Osteoblast (primary cell): Measurements from ENCODE around the gene CRIP3. TPM values are rescaled to one million over a fixed set of nuclear protein-coding genes. Genes with fewer than 3 reads are reported as not detected.
"Not testable (repeated sequence)": the region's sequence is repeated elsewhere in the genome, so short reads cannot be mapped to it uniquely, and the experiment has no call there.

Experiments
- DNase-seq: peaks from one replicate; pipeline ENCODE4 v3.0.0; 2011; ENCODE audit warnings: low spot score, mixed read lengths; ENCODE audit not compliant: insufficient read length; ENCODE audit errors: missing footprints
- H2AFZ ChIP-seq: 2 replicates; pipeline ENCODE4 v1.6.0; 2011; ENCODE audit warnings: mild to moderate bottlenecking, low read length
- H3K27ac ChIP-seq: 2 replicates; pipeline ENCODE4 v1.5.1; 2011; ENCODE audit warnings: mild to moderate bottlenecking, low read depth, low read length, moderate library complexity
- H3K27me3 ChIP-seq: 2 replicates; pipeline ENCODE4 v1.6.0; 2012; ENCODE audit warnings: mild to moderate bottlenecking, control low read depth, inconsistent platforms, low read length, moderate library complexity; ENCODE audit not compliant: insufficient read depth
- H3K36me3 ChIP-seq: 2 replicates; pipeline ENCODE4 v1.5.1; 2011; ENCODE audit warnings: mild to moderate bottlenecking, low read length, control low read depth, moderate library complexity; ENCODE audit not compliant: insufficient read depth
- H3K4me1 ChIP-seq: 2 replicates; pipeline ENCODE4 v1.5.1; 2011; ENCODE audit warnings: mild to moderate bottlenecking, low read length, control low read depth, moderate library complexity; ENCODE audit not compliant: insufficient read depth
- H3K4me2 ChIP-seq: 2 replicates; pipeline ENCODE4 v1.6.0; 2011; ENCODE audit warnings: mild to moderate bottlenecking, low read length; ENCODE audit not compliant: insufficient read depth
- H3K4me3 ChIP-seq: fragments of 200-600 bp; sonication (generic); 3 replicates; pipeline ENCODE4 v1.5.1; 2012; ENCODE audit warnings: mild to moderate bottlenecking, low read length, inconsistent platforms; ENCODE audit not compliant: insufficient read depth
- H3K79me2 ChIP-seq: 2 replicates; pipeline ENCODE4 v1.6.0; 2012; ENCODE audit warnings: mild to moderate bottlenecking, low read length, control low read depth, inconsistent platforms; ENCODE audit not compliant: insufficient read depth
- H3K9me3 ChIP-seq: 2 replicates; pipeline ENCODE4 v1.5.1; 2011; ENCODE audit warnings: low read depth, low read length, control low read depth
- H4K20me1 ChIP-seq: 2 replicates; pipeline ENCODE4 v1.6.0; 2012; ENCODE audit warnings: mild to moderate bottlenecking, low read length, control low read depth; ENCODE audit not compliant: insufficient read depth
- total RNA-seq: library from RNA; depleted of rRNA; stranded (reverse); fragments of >200 nt; gene quantifications from 2 replicates; pipeline ENCODE4 v1.2.3, GENCODE V29; 2012
- TF ChIP-seq, protein P1 (sequence below): IDR thresholded peaks from 2 replicates; pipeline ENCODE4 v1.5.1; 2011; ENCODE audit warnings: mild to moderate bottlenecking, low read depth, low read length, moderate library complexity; ENCODE audit errors: extremely low read depth

Gene CRIP3, protein sequence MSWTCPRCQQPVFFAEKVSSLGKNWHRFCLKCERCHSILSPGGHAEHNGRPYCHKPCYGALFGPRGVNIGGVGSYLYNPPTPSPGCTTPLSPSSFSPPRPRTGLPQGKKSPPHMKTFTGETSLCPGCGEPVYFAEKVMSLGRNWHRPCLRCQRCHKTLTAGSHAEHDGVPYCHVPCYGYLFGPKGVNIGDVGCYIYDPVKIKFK
- total RNA-seq = 0.59 TPM in 1 of 2 replicates, not detected in the other

DNA sequence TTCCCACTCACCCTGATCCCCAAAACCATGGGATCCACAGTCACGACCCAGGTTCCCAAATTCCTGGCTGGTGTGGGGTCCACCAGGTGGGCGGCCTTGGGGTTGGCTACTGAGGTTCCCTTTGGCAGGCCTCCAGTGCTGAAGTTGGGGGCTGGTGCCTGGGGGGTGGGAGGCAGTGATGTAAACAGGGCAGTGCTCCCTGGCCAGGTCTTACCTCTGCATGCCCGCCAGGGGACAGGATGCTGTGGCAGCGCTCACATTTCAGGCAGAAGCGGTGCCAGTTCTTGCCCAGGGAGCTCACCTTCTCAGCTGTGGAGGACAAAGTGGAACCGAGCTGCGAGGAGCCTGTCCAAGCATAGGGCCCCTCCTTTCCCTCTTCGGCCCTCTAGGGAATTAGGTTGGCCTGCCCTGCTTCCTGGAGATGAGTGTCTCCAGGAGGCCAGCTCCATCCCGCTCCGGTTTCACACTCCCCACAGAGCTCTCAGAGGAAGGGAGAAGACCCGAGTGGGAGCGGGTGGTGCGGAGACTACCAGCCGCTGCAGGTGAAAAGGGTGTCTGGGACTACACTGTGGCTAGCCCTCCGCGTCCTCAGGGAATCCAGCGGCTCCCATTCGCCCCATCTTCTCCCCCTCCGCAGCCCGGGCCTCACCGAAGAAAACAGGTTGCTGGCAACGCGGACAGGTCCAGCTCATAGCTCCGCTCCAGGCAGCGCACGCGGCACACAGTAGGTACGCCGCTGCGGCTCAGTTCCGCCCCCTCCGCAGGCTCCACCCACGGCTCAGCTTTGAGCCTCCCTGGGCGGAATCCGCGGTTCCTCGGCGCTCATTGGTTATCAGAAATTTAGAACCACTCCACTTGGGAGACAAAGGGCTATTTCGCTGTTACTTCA is at the start of gene CRIP3:
TSS of gene CRIP3 (minus strand) at position 726 of the 889 bp plus-strand sequence. CDS start at position 692, 34 bp downstream.
- no peaks in the 10 kb centered on the region for H3K36me3 ChIP-seq
- H3K4me2 ChIP-seq = peak within 1 kb of the TSS; percentile 84
- no peaks in the 10 kb centered on the region for H3K9me3 ChIP-seq
- peaks cover 10% of the 10 kb centered on the region for H3K4me1 ChIP-seq
- DNase-seq = peak; percentile 91
- H4K20me1 ChIP-seq = no peaks in the 10 kb centered on the region
- H3K27ac ChIP-seq = no peak within 1 kb of the TSS
- peak within 1 kb of the TSS; percentile 53 for H2AFZ ChIP-seq
- H3K27me3 ChIP-seq = peaks cover 3% of the 10 kb centered on the region
- TF ChIP-seq, protein P1, sequence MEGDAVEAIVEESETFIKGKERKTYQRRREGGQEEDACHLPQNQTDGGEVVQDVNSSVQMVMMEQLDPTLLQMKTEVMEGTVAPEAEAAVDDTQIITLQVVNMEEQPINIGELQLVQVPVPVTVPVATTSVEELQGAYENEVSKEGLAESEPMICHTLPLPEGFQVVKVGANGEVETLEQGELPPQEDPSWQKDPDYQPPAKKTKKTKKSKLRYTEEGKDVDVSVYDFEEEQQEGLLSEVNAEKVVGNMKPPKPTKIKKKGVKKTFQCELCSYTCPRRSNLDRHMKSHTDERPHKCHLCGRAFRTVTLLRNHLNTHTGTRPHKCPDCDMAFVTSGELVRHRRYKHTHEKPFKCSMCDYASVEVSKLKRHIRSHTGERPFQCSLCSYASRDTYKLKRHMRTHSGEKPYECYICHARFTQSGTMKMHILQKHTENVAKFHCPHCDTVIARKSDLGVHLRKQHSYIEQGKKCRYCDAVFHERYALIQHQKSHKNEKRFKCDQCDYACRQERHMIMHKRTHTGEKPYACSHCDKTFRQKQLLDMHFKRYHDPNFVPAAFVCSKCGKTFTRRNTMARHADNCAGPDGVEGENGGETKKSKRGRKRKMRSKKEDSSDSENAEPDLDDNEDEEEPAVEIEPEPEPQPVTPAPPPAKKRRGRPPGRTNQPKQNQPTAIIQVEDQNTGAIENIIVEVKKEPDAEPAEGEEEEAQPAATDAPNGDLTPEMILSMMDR = peak; percentile 27
- peak within 1 kb of the TSS; percentile 67 for H3K4me3 ChIP-seq
- H3K79me2 ChIP-seq = no peaks in the 10 kb centered on the region

DNA sequence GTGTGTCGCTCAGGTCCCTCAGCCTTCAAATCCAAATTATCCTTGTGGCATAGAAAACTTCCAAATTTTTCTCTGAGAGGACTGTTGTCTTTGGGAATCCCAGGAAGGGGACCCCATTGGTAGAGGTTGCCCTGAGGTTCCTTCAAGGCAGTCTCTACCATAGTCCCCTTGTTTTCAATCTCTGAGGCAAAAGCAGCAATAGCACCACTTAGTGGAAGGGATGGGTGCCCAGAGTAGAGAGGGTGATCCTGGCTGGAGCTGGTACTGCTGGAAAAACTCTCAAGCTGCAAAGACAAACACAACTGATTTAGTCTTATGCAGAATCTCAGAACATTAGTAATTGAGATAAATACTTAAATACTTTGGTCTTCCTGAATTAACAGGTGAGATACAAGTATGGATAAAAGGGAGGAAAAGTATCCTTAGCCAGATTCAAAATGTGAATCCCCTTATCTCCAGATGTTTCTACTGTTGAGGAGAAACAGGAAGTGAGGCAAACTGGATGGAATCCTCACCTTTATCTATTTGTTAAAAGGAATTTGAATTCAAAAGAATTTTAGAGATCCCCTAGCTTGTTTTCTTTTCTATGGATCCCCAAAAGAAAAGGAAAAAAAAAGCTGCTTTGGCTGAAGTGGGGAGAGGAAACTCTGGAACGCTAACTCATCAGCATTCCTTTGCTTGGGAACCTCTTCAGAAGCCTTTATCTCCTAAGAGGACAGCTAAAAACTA is 47.4 kb upstream of the CRIP3 start:
- no peak overlapping the region for H3K4me2 ChIP-seq
- no peak for DNase-seq
- no peak overlapping the region for H3K4me3 ChIP-seq
- H3K4me1 ChIP-seq = peaks cover 8% of the 10 kb centered on the region
- TF ChIP-seq, protein P1 = peak; percentile 53
- peaks cover 43% of the 10 kb centered on the region for H3K36me3 ChIP-seq
- no peaks in the 10 kb centered on the region for H3K9me3 ChIP-seq
- H3K27ac ChIP-seq = no peak overlapping the region
- H2AFZ ChIP-seq = no peak overlapping the region
- H3K79me2 ChIP-seq = peaks cover 2% of the 10 kb centered on the region
- H3K27me3 ChIP-seq = no peaks in the 10 kb centered on the region
- H4K20me1 ChIP-seq = peaks cover 3% of the 10 kb centered on the region

DNA sequence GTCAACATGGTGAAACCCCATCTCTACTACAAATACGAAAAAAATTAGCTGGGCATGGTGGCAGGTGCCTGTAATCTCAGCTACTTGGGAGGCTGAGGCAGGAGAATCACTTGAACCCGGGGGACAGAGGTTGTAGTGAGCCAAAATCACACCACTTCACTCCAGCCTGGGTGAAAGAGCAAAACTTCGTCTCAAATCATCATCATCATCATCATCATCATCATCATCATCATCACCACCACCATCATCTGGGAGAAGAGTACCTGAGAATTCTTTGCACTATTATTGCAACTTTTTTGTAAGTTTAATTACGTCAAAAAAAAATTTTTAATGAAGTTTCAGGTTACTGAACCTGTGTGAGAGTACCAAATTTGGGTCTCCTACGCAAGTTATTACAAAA is 43.3 kb upstream of the CRIP3 start:
- not testable (repeated sequence) for H3K9me3 ChIP-seq, H3K4me2 ChIP-seq, DNase-seq, H2AFZ ChIP-seq, H3K4me3 ChIP-seq, H3K79me2 ChIP-seq, H4K20me1 ChIP-seq, H3K27ac ChIP-seq, H3K27me3 ChIP-seq, H3K4me1 ChIP-seq
- peaks cover 49% of the 10 kb centered on the region for H3K36me3 ChIP-seq

DNA sequence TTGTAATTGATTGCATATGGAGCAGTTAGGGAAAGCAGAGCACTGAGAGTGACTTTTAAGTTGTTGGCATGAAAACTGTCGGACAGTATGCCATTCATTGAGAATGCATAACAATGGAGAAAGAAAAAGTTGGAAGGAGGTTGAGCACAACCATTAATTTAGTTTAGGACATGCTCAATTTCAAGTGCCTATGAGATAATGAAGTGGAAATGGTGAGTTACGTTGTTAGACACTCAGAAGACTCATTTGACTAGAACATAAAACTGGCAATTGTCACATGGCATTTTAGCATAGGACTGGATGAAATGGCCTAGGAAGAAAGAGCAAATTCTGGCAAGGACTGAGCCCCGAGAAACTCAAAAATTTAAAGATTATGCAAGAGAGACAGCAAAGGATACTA is 38.8 kb upstream of the CRIP3 start:
- Histone ChIP-seq H3K27me3 (no peaks in the 10 kb centered on the region), H3K4me1 (no peaks in the 10 kb centered on the region), H3K79me2 (no peaks in the 10 kb centered on the region), H3K9me3 (no peaks in the 10 kb centered on the region), H4K20me1 (no peaks in the 10 kb centered on the region), H2AFZ (no peak overlapping the region), H3K36me3 (peaks cover 48% of the 10 kb centered on the region), H3K4me2 (no peak overlapping the region), H3K27ac (no peak overlapping the region), H3K4me3 (no peak overlapping the region)
- TF ChIP-seq, protein P1 = no peak
- DNase-seq = no peak
